GM18505 (cell line): ENCODE results near the gene ATAD3A.
A peak's percentile ranks its signal among the peaks of the same experiment; 100 is the strongest.
"Not testable (repeated sequence)": the region's sequence is repeated elsewhere in the genome, so short reads cannot be mapped to it uniquely, and the experiment has no call there.

Experiments used
- ATAC-seq: cut with Tn5 transposase; IDR thresholded peaks from one replicate; pipeline ENCODE4 v1.9.1; 2021; ENCODE audit not compliant: unreplicated experiment
- POLR2A ChIP-seq: IDR thresholded peaks from 4 replicates; pipeline ENCODE4 v1.6.1; 2011; ENCODE audit warnings: borderline replicate concordance; ENCODE audit not compliant: insufficient read depth, insufficient read length; ENCODE audit errors: extremely low read depth

Gene ATAD3A

DNA sequence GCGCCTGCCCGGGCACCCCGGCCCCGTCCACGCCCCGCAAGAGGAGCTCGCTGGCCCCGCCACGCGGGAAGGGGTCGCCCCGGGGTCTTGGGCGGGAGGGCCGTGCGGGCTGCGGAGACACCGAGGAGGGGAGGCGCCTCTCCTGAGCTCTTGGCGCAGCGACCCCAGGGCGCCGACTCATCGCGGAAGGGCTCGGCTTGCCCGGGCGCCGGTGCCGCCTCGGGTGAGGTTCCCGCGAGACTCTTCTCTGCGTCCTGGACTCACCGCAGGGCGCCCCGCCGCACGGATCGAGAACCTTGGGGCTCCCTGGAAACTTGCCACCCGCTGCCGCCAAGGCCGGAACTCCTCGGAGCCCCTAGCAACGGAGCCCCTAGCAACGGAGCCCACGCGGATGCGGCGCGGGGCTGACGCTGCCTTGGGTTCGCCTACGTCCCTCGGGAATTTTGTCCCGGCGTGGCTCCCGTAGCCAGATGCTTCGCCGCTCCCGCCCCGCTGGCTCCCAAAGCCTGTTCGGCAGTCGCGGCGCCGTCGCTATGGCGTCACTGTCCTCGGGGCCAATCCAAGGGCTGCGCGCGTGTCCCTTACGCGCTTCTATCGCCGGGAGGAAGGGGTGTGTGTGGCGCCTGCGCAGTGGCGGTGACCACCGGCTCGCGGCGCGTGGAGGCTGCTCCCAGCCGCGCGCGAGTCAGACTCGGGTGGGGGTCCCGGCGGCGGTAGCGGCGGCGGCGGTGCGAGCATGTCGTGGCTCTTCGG is at the start of gene ATAD3A:
ATAD3A (plus strand) TSS at position 630 of the 753 bp plus-strand sequence; CDS start at position 737, 107 bp downstream.
- ATAC-seq: peak; percentile 83
- peak; percentile 68 for TF ChIP-seq POLR2A

- no peak for TF ChIP-seq POLR2A
- no peak for ATAC-seq
These were observed 49.5 kb upstream of the ATAD3A start for GRCh38 chr1:1462318-1462966.

- no peak for TF ChIP-seq POLR2A
- no peak for ATAC-seq
These were observed 48.6 kb upstream of the ATAD3A start for GRCh38 chr1:1463312-1463711.

- not testable (repeated sequence) for ATAC-seq
These were observed 43.6 kb upstream of the ATAD3A start for GRCh38 chr1:1468196-1468985.

GRCh38 chr1:1470626-1471388 is 41.2 kb upstream of the ATAD3A start:
- no peak for ATAC-seq
- TF ChIP-seq POLR2A: no peak

DNA sequence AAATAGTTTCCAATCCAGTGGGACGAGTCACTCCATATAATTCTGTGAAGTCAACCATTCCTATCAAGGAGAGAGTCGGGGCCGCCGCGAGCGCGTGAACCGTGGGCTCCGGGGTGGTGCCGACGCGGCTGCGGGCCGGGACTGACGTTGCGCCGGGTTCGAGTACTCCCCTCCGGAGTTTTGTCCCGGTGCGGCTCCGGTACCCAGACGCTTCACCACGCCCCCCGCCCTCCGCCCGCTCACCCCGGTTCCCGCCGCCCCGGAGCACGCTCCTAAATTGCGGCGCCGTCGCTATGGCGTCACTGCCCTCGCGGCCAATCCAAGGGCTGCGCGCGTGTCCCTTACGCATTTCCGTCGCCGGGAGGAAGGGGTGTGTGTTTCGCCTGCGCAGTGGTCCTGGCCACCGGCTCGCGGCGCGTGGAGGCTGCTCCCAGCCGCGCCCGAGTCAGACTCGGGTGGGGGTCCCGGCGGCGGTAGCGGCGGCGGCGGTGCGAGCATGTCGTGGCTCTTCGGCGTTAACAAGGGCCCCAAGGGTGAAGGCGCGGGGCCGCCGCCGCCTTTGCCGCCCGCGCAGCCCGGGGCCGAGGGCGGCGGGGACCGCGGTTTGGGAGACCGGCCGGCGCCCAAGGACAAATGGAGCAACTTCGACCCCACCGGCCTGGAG is 40.4 kb upstream of the ATAD3A start, which contains the start of gene ATAD3B:
ATAD3B (plus strand) TSS at position 377 of the 664 bp plus-strand sequence; CDS start at position 497, 120 bp downstream.
- peak; percentile 65 for TF ChIP-seq POLR2A
- ATAC-seq: peak; percentile 88

- ATAC-seq: not testable (repeated sequence)
These were observed 39.7 kb upstream of the ATAD3A start for GRCh38 chr1:1472053-1472876.

- not testable (repeated sequence) for ATAC-seq
These were observed 36.0 kb upstream of the ATAD3A start for GRCh38 chr1:1476011-1476410.

DNA sequence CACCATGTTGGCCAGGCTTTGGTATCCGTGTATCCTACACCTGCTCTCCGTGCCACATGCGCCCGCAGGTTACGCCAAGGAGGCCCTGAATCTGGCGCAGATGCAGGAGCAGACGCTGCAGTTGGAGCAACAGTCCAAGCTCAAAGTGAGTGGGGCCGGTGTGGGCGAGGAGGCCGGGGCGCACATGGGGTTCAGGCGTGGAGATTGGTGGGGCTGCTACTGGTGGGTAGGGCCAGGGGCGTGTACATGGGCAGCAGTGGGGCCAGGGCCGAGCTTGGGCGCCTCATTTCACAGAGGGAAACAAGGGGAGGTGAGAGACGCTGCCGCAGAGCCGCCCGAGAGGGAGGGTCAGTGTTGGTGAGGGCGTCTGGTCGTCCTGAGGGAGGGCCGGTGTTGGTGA is 34.8 kb upstream of the ATAD3A start:
- TF ChIP-seq POLR2A: no peak

GRCh38 chr1:1479547-1480487 is 32.1 kb upstream of the ATAD3A start:
- ATAC-seq: no peak
- TF ChIP-seq POLR2A: no peak

More for the DNA sequence above, 34.8 kb upstream of the ATAD3A start:
- ATAC-seq: no peak

DNA sequence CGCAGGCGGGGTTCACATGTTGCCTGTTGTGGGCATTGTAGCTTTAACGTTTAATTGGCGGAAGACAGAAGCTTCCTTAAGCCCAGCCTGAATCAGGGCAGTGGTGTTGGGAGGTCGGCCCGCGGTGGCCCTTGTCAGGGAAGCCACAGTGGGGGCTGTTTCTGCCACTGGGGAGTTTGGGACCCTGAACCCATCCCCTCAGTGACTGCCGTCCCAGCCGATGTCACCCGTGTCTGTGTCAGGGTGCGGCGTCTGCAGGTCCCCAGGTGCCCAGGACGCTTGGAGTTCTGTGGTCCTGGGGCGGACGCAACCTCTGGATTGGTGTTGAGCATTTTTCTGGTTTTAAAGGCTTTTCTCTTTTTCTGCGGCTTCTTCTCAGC is 31.5 kb upstream of the ATAD3A start:
- not testable (repeated sequence) for ATAC-seq

DNA sequence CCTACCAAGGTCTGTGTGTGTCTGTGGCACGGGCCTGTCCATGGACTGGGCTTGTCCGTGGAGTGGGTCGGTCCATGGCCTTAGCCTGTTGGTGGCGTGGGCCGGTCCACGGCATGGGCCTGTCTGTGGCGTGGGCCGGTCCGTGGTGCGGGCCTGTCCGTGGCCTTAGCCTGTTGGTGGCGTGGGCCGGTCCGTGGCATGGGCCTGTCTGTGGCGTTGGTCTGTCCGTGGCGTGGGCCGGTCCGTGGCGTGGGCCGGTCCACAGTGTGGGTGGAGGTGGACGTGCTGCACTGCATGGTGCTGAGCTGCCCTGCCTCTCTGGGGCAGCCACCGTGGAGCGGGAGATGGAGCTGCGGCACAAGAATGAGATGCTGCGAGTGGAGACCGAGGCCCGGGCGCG is 30.2 kb upstream of the ATAD3A start:
- ATAC-seq: not testable (repeated sequence)
